Activated CD4-positive, alpha-beta T cell treated with anti-CD3 and anti-CD28 coated beads, Interleukin-2, amount 50 U/mL, for 16 hours (primary cell): Measurements from ENCODE around the gene CTSZ.
"Not testable (repeated sequence)": the region's sequence is repeated elsewhere in the genome, so short reads cannot be mapped to it uniquely, and the experiment has no call there.

Experiments used
- DNase-seq: peaks from one replicate; pipeline ENCODE4 v3.0.0-alpha.2; 2020

CTSZ gene

DNA sequence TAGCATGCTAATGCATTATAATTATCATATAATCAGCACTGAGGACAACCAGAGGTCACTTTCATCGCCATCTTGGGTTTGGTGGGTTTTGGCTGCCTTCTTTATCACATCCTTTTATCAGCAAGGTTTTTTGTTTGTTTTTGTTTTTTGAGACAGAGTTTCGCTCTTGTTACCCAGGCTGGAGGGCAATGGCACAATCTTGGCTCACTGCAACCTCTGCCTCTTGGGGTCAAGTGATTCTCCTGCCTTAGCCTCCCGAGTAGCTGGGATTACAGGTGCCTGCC lies 4.8 kb upstream of the CTSZ start:
- DNase-seq = not testable (repeated sequence)

DNA sequence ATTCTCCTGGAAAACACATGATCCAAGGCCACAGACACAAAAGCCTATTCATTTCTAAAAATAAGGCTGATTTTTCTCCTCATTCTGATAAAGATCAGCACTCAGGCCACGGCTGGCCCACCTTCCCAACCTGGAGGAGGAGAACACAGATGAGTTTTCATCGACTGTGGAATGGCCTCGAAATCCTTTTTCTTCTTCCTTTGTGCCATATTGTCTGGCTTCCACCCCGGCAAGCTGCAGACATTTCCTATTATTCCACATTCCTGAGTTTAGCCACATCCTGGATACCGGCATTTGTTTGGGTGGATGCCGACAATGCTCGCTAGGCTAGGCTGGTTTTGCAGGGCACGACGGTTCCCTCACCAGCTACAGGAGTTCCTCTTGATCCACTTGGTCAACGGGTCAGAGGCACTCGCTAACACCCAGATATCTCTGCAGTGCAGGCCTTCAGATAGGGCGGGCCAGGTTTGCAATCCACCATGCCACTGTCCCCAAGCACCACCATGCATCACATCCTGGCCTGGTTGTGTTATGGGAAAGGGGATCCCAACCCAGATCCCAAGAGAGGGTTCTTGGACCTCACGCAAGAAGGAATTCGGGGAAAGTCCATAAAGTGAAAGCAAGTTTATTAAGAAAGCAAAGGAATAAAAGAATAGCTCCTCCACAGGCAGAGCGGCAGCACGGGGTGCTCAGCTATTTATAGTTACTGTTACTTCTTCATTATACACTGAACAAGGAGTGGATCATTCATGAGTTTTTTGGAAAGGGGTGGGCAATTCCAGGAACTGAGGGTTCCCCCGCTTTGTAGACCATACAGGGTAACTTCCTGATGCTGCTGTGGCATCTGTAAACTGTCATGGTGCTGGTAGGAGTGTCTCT lies 4.2 kb upstream of the CTSZ start:
- no peak for DNase-seq

DNA sequence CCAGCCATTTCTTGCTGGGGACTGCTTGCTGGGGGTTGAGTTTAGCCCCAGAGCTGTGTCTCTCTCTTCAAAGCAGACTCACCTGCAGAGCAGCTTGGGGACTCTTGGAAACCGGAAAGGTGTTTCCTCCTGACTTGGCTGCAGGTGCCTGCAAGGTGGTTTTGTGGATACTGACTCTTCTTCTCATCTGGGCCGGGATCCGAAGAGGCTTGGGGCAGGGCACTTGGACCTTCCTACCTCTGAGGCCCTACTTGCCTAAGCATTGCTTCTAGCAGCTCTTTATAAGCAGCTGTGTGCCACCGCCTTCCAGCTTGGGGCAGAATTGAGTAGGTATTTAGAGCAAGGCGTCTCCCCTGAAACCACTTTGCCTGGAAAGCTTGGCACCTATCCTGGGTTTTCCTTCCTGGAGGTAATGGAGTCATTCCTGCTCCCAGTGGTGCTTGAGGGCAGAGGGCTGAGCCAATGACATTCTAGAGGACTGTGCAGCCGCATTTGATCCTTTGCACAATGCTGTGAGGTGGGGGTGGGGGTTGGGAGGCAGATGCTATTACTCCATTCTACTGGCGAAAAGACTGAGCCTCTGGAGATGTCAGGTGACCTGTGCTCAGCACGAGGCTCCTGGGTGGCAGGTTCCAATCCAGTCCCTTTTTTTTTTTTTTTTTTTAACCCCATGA lies 3.4 kb upstream of the CTSZ start:
- no peak for DNase-seq

DNA sequence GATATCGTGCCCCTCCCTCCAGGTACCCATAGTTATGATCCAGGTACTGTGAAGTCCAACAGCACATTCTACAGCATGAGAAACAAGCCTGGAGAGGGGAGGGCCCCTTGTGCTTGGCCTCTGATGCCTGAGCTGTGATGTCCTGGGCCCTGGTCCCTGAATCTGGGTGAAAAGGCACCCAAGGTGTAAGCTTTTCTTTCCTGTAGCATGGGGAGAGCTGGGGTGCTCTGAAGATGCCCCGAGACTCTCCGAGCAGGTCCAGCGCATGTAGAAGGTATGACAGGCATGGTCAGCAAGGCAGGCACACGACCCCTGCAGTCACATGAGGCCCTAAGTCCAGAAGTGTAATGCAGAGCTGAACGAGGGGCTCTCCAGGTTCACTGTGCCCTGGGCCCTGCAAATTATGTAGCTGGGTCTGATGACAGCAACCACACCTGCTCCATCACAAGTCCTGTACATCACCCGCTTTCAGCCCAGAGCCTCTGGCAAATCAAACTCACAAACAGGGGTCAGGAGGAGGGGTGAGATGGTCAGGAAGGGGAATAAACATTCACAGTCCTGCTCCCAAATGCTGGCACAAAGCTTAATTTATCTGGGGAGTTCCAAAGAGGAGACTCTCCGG lies 1.8 kb upstream of the CTSZ start:
- DNase-seq = no peak

DNA sequence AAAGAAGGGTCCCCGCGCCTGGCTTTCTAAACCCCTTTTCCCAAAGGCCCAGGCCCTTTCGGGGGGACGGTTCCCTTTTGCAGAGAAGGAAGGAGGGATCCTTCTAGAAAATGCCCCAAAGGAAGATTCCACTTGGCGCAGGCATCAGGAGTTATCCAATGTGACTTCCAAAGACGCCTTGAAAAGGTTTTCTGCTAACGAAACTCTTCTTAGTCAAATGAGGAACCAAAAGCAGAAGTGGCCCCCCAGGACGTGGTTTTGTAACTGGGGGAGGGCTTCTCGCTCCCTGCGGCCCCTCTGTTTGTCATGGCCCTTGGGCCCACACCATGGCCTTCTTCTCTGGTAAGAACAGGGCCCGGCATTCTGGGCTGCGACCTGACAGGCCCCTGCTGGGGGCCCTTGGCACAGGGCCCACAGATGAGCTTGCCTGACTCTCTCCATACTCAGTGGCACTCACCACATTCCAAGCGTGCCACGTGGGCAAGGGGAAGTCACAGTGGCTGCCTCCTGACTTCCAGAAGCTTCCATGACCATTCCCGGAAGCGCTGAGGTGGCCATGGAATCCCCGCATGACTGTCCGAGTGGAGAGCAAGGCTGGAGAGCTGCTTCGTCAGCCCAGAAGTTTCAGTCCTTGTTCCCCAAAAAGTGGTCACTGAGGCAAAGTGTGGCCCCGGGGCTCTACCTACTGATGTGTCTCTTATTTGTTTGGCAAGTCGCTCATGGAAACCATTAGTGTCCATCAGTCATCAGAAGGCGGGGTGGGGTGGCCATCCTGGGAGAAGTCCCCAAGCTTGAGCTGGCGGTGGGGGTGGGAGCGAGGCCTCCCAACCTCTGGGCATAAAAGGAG lies 834 bp upstream of the CTSZ start:
- no peak for DNase-seq

DNA sequence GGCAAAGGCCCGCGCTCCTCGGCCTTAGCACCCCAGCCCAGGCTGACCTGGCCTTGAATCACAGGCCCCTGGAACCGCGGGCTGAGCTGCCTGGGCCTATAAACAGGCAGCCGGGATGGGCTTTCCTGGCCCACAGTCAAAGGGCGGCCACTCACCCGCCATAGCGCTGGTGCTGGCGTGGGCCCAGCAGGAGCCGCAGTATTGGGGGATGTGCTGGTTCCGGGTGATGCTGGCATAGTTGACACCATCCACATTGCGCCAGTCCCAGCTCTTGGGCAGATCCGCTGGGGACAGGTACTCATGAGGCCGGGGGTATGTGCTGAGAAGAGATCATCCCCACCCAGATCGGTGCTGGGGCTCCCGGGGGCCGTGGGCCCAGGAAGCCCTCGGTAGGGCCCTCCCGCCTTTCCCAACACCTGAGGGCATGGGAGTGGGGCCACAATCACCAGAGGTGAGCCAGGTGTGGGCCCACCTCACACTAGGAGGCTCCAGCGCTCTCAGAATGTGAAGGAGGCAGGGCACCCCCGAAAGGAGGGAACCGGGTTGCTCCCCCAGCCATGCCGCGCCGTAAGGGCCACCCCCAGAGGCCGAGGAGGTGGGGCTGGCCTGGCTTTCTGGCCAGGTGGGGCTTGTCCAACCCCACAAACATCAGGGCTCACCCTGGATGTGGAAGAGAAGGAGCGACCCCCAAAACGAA lies 739 bp downstream of the CTSZ start:
- no peak for DNase-seq

DNA sequence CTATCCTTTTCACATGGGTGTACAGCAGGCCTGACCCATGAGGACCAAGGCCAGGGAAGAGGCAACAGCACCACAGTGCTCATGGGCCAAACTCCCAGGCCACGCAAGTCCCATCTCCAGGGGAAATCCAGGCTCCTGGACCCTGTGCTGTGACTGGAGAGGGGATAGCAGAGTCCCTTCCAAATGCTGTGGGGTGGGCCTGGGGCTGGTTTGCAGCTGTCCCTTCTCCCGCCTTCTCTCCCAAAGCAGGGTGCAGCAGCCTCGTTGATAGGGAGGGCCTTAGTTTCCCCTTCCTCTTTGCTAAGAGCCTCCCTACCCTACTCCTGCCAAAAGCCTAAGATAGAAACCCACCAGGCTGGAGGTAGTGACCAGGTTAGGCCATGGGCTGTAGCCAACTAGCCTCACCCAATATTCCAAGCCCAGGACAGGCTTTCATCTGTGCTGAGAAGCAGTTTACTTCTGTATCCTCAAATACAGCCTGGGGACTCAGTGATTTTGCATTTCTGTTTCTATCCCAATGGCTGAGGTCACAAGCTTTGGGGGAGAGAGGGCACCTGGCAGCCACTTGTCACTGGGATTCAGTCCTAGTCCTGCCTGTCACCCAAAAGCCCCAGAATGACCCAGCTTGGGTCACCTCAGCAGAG lies 1.4 kb downstream of the CTSZ start:
- no peak for DNase-seq

DNA sequence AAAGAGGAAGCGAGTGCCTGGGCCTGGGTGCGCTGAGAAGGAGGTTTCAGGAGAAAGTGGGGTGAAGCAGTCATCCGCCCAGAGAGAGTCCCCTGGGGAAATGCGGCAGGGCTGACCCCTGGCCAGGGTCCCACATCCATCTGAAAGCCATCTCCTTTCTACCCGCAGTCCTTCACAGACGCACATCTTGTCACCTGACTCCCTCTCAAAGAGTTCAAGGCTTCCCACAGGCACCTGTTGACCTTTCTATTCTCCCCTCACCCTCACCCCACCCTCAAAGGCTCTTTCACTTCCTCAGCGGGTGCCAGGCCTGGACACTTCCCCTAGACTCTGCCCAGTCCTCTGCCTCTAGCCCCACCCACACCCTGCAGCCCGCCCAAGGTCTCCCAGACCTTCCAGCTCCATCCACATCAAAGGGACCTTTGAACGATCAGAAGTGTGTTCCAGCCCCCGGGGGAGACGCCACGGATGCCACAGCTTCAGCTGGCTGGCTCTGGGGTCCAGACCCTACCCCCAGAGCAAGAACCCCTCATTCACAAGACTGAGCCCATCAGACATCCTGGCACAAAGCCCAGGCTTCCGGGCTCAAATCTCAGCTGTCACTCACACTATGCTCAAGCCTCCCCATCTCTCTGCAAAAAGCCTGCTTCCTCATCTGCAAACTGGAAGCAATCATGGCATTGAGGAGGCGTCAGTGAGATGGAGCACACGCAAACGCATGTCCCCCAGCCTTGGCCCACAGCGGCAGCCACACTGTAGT lies 2.1 kb downstream of the CTSZ start:
- DNase-seq = no peak

DNA sequence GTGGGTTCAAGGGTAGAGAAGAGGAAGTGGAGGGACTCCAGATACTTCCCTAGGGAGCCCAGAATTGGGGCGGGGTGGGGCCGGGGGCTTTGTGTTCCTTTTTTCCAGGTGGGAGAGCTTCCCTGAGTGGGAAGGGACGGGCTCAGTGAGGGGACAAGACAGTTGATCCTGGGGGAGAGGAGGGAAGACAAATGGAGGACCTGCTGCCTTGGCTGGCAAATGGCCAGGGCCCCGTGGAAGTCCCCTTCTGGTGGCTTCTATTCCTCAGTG lies 2.6 kb downstream of the CTSZ start:
- no peak for DNase-seq

DNA sequence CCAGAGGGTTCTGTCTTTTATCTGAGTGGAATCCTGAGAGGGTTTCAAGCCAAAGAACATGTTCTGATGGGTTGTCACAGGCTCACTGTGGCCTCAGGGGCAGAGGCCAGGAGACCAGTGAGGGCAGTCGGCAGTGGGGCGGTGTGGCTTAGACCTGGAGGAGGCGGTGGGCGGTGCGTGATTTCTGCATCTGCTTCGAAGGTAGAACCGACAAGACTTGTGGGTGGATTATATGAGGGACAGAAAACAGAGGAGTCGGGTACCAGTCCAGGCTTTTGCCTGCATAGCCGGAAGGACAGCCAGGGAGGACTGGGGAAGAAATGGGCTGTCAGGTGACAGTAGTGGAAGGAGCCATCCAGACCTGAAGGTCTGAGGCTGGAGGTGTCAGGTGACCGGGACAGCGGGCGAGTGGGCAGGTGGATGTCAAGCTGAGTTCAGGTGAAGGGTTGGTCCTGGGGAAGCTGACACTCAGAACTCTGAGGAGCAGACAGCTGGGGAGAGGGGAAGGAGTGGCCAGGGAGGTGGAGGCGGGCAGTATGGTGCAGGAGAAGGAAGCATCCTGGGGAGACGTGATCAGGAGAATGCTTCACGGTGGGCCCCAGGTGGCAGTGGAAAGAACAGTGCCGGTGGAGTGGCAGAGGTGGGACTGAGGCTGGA lies 3.1 kb downstream of the CTSZ start:
- no peak for DNase-seq

DNA sequence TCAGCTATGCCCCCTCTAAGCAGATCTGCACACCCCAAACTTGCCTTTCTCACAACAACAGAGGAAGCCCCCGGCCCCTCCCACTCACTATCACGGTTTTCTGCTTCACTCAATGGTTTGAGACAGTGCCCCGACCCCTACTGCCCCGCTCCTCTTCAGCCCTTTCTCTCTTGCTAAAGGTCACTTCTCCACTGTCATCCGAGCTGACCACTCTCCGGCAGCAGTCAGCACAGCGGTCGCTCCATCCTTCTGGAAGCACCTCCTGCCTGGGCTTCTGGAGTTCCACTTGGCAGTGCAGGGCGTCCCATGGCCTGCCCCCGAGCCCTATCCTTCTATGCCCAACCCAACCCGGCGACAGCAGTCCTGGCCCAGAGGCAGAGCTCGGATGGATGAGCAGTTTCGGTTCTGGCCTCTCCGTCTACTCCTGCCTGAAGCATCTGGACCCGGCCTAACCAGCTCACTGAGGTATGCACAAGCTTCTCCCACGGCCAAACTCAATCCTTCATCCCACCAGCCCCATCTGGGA lies 4.1 kb downstream of the CTSZ start:
- DNase-seq = no peak

DNA sequence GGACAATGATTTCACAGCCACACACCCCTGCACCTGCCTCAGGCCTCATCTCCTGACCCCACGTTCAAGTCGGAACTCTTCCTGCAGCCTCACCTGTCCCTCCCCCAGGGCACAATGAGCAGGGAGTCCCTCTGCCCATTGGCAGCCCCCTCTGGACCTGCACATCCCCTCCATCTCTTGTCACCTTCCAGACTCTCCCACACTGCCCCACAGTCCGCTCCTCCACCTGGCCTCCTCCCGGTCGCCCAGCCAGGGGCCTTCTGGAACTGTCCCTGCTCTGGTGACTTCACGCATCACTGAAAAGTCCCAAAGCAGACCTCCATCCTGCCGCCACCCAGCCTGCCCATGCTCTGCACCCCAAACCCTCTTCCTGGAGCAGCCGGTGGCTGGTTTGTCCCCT lies 4.7 kb downstream of the CTSZ start:
- no peak for DNase-seq

DNA sequence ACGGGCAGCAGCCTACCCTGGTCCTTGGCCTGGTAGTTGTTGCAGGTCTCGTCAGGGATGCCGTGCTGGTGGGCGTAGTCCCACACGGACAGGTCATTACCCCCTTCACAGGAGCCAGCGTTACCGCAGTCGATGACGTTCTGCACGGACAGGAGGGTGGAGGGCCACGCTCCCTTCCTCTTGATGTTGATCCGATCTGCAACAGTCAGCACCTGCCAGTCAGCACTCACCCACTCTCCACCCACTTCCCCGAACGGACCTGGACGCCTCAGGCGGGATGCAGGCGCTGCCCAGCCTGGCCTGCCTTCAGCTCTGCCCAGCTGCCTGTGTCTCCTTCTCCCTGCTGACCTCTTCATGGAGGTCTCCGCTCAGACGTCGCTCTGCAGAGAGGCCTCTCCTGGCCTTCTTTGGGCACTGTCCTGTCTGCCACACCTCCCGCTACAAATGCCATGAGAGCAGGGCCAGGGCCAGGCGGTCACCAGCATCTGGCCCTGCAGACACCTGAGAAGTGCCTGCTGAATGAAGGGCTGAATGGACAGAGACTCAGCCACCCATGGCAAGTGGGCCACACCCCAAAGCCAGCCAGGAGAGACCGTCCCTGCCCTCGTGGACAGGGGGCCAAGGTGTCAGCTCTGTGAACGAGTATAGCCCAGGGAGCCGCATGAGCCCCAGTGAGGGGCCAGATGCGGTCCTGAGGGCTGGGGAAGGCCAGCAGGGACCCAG lies 5.4 kb downstream of the CTSZ start:
- DNase-seq = no peak

DNA sequence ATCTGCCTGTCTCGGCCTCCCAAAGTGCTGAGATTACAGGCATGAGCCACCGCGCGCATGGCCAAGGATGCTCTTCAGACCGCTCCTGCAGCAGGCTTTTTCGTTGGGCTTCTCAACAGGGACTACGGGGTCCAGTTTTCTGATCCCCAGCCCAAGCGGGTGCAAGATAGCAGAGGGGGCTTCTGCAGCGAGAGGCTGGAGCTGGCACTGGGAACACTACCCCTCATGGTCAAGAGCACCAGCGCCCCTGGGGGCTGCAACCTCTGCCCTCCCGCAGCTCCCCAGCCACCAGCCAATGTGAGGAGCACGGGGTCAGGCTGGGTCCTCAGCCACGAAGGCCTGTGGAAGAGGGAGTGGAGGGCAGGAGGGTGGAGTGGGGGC lies 6.0 kb downstream of the CTSZ start:
- DNase-seq = no peak

DNA sequence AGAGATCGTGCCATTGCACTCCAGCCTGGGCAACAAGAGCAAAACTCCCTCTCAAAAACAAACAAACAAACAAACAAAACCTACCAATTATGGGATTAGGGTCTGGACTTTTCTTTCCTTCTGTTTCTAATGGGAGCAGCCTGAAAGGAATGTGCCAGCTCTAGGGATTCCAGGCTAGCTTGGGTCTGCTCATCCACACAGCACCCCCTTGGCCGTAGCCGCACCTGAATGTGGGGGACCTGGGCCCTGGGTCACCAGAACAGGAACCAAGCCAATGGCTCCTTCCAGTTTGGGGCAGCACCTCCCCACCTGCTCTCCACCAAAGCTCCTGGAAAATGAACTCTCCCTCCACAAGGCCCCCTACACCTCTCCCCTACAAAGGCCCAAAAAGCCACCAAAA lies 6.7 kb downstream of the CTSZ start:
- no peak for DNase-seq

DNA sequence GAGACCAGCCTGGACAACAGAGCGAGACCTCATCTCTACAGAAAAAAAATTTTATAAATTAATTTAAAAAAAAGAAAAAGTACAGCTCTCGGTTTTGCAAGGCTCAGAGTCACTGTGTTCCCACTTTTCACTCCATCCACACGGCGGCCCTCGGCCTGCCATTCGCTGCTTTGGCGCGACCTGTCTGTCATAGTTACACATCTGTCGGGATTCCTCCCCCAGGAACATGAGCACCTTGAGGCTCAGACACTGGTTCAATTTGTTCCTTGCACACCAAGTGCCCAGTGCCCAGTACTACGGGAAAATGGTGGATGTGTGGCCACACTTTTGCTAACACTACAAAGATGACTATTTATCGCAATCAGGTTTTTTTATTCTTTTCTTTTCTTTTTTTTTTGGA lies 8.4 kb downstream of the CTSZ start:
- DNase-seq = no peak

DNA sequence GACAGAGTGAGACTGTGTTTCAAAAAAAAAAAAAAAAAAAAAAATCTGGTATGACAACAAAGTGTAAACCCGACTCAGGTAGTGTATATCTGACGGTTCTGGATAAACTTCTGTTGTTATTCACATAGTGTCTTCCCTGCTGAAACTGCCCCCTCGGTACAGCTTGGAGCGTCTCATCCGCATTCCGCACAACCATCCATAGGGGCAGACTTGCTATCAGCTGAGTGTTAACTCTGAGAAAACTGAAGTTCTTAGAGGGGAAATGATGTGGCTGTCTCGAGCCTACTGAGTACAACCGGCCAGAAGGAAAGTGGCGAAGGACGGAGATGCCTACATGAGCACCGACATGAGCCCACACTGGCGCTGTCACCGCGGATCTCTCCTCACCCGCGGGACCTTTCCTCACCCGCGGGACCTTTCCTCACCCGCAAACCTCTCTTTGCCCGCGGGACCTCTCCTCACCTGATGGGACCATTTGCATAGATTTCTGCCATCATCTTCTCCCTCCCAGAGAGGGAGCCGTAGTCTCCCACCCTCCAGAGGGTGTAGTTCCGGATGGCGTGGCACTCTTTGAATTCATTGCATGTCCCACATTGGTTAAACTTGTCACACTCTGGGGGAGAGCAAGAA lies 9.8 kb downstream of the CTSZ start:
- no peak for DNase-seq

DNA sequence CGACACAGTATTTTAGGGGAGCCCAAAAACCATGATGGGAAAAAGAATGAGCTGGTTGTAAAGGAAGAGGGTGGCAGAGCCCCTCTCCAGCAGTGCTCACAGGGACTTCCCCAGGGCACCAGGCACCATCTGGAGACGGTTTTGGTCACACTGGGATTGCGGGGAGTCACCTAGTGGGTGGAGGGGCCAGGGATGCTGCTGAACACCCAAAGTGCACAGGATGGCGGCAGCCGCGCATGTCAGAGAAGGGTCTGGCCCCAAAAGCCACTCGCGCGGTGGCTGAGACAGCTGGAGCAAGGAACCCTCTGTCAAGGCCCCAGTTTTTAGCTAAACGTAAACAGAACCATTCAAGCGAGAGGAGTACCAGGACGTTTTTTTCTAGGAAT lies 10.8 kb downstream of the CTSZ start:
- no peak for DNase-seq

DNA sequence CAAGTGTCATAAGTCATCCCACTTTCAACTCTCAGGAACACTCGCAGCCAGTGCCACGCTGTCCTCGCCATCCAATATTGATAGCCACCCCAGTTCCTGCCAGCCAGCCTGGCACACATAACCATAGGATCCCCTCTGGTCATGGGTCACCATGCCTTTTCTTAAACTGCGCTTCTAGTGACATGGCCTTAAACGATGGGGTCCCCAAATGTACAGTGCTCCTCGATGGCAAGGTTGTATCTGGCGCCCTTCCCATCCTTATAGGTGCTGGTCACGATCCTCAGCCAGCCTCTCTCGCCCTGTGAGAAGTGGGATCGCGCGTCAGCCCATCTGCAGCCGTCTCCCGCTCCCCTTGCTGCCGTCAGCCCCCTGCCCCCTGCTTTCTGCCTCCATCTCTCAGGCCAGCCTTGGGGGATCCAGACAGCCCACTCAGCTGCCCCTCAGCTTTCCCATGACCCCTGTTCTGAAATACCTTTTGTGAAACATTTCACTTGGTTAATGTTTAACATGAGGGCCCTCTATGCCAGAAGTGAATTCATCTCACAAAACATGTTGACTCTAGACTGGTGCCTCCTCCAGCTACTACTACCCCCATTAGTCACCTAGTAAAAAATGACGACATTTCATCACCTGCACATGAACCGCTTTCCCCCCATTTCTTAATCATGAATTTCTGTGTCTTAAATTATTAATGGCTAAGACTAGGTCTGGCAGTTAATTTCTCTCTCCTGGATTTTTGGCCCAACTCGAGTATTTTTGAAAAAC lies 11.4 kb downstream of the CTSZ start:
- no peak for DNase-seq
